SIG-M5 treated with dmso at 0.1 percent for 504 hours (cell line): ENCODE measurements around the gene HTR6.
A peak's percentile ranks its signal among the peaks of the same experiment; 100 is the strongest.

Experiments used
- DNase-seq: peaks from one replicate; lab custom pipeline; 2025; ENCODE audit not compliant: unreplicated experiment; lab: John Stamatoyannopoulos, UW

HTR6 gene

DNA sequence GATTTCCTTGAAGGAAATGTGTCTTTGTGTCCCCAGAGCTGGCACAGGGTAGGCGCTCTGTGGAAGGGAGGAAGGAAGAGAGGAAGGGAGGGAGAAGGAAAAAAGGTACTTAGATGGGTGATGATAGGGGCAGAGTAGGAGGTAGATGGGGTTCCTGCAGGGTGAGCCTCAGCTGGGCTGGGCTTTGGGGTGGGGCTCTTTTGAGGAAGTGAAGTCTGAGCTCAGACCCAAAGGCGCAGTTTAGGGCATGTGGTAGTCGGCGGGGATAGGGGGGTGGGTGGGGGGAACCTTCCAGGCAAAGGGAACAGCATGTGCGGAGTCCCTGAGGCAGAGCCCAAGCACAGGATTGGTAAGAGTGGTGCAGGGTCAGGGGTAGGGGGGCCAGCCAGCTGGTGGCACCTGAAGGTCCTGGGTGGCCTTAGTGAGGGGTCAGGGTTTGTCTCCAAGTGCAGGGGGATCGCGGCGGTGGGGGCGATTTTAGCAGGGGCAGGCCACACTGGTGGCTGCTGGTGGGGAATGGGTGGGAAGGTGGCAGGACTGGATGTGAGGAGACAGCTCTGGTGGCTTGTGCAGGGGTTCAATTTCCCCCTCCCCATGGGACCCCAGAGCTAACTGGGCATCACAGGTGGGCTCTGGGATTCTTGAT lies 8.4 kb upstream of the HTR6 start:
- peak; percentile 24 for DNase-seq

- DNase-seq = no peak
Measured at GRCh38 chr1:19656780-19657466, 7.8 kb upstream of the HTR6 start.

GRCh38 chr1:19657511-19657910 lies 7.2 kb upstream of the HTR6 start:
- DNase-seq = no peak

DNA sequence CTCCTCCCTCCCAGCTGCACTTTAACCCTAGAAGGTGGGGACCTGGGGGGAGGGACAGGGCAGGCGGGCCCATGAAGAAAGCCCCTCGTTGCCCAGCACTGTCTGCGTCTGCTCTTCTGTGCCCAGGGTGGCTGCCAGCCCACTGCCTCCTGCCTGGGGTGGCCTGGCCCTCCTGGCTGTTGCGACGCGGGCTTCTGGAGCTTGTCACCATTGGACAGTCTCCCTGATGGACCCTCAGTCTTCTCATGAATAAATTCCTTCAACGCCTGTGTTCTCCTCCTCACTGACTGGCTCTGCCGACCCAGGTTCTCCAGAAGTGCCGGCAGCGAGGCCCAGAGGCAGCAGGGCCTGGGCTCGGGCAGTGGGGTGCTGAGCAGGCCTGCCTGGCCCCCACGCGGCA lies 6.5 kb upstream of the HTR6 start:
- no peak for DNase-seq

DNA sequence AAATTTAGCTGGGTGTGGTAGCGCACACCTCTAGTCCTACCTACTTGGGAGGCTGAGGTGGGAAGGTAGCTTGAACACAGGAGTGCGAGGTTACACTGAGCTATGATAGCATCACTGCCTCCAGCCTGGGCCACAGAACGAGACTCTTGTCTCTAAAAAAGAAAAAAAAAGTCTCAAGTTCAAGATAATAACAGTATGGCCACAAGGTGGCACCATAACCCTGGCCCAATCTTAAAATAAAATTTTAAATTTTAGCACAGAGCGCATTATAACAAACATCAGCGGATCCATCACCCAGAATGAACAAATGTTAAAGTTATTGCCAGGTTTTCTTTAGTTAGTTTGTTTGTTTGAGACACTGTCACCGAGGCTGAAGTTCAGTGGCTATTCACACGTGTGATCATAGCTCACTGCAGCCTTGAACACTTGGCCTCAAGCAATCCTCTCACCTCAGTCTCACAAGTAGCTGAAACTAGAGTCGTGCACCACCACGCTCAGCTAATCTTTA lies 2.9 kb upstream of the HTR6 start:
- DNase-seq = peak; percentile 26

DNA sequence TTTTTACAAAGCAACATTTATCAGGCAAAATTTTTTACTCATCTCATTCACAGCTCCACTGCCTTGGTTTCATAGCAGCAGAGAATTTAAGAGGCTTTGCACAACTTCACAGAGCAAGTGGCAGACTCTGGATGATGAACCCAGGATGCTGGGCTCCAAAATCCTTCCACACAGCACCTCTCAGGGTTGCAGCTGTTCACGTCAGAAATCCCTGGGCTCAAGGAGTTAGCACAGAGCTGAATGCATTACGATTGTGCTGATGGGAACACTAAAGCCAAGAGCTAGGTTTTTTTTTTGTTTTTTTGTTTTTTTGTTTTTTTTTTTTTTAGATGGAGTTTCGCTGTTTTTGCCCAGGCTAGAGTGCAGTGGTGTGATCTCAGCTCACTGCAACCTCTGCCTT lies 2.4 kb upstream of the HTR6 start:
- DNase-seq = no peak

DNA sequence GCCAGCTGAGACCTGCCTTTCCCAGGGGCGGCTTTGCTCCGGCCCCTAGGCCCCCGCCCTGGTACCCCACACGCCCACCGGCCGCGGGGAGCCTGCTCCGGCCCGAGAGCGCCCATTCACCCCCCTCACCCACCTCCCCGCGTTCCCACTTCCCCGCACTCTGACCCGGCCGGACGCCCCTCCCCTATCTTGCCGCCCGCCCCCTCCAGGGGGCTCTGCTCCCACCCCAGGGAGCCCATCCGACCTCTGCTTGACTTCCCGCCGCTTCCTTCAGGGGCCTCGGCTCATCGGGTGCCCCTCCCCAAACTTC lies 466 bp downstream of the HTR6 start:
- no peak for DNase-seq

DNA sequence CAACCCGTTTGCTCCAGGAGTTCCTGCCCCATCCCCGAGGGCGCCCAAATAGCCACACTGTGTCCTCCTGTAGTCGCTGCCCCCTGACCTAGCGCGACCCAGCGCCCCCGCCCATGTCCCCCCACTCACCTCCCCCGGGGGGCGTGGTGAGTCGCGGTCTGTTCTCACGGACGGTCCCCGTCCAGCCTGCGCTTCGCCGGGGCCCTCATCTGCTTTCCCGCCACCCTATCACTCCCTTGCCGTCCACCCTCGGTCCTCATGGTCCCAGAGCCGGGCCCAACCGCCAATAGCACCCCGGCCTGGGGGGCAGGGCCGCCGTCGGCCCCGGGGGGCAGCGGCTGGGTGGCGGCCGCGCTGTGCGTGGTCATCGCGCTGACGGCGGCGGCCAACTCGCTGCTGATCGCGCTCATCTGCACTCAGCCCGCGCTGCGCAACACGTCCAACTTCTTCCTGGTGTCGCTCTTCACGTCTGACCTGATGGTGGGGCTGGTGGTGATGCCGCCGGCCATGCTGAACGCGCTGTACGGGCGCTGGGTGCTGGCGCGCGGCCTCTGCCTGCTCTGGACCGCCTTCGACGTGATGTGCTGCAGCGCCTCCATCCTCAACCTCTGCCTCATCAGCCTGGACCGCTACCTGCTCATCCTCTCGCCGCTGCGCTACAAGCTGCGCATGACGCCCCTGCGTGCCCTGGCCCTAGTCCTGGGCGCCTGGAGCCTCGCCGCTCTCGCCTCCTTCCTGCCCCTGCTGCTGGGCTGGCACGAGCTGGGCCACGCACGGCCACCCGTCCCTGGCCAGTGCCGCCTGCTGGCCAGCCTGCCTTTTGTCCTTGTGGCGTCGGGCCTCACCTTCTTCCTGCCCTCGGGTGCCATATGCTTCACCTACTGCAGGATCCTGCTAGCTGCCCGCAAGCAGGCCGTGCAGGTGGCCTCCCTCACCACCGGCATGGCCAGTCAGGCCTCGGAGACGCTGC lies 1.1 kb downstream of the HTR6 start:
- no peak for DNase-seq

DNA sequence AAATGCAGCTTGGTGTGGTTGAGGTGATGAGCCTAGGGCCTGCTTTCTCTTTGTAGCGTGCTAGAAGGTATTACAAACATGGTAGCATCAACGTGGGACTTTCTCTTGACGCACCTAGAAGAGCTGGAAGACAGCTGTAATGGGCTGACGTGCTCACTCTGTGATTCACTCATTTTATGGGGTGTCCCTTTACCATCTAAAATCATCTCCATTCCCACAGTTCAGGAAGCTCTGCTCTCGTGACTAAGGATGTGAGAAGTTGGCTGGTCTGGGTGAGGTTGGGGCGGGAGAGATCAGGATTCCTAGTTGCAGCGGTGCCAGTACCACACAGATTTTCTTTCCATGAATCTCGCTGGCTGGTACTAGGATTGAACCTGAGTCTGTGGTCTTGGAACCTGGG lies 4.2 kb downstream of the HTR6 start:
- DNase-seq = no peak

DNA sequence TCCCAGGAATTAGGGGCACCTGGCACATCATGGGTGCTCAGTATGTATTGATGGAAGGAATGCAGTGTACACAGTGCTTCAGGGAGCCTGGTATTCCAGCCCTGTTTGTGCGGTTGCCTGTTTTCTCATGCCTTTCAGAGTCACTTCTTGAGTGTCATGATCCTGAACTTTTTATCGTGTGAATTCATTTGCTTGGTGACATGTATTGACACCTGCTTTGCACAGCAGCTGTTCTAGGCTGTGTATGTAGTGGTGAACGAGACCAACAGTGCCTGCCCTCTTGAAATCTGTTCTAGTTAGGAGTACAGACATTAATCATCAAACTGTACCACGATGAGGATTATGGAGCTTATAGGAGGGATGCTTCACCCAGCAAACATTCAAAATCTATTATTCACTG lies 6.1 kb downstream of the HTR6 start:
- DNase-seq = no peak

GRCh38 chr1:19672237-19672636 lies 7.6 kb downstream of the HTR6 start:
- DNase-seq = no peak

DNA sequence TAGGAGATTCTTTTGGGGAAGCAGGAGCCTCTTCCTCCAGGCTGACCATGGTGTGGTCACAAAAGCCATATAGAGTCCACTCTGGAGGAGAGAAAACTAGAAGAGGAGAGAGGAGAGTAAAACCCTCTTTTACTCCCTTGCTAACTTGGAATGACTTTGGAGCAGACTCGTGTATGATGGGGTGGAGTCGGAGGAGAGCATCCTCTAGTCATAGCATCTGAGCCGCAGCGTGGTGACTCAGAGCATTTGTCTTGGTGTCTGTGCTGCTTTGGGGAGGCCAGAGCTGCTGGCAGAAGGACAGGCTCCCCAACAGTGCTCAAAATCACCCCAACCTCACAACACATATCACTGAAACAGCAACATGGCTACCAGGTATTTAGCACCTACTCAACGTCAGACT lies 11.1 kb downstream of the HTR6 start:
- no peak for DNase-seq

DNA sequence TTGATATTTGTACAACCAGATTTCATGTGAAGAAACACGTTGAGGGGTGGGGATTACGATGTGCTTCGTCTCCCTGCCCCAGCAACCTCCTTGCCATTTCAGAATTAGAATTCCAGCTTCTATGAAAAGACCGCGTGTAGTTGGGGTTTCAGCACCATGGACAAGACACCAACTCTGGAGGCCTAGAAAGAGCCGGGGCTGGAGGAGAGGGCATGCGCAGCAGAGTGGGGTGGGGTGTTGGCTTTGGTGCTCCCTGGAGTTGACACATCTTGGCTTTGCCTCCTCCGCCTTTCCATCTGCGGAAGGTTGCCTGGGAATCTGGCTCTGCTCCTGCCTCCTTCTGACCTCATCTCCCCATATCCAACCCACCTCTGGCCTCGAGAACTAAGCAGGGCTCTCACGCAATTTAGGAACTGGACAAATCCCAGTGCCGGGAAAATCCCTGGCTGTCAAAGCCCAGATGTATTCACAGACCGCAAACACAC lies 11.8 kb downstream of the HTR6 start:
- DNase-seq = peak; percentile 21

GRCh38 chr1:19678493-19678892 lies 13.8 kb downstream of the HTR6 start:
- DNase-seq = no peak

GRCh38 chr1:19678931-19679453 lies 14.3 kb downstream of the HTR6 start:
- no peak for DNase-seq

- DNase-seq = no peak
Measured at GRCh38 chr1:19679691-19680090, 15.0 kb downstream of the HTR6 start.

GRCh38 chr1:19680644-19681043 lies 16.0 kb downstream of the HTR6 start:
- DNase-seq = no peak

GRCh38 chr1:19682257-19682656 lies 17.6 kb downstream of the HTR6 start:
- DNase-seq = no peak

GRCh38 chr1:19682901-19683300 lies 18.2 kb downstream of the HTR6 start:
- no peak for DNase-seq

GRCh38 chr1:19683351-19683750 lies 18.7 kb downstream of the HTR6 start:
- DNase-seq = no peak

GRCh38 chr1:19684677-19685076 lies 20.0 kb downstream of the HTR6 start:
- no peak for DNase-seq
